Fibroblast of lung (primary cell): ENCODE measurements around the gene IL2RG.

ENCODE experiments used
- CTCF ChIP-seq, 2 donors: IDR thresholded peaks in 1 of 2; conservative IDR thresholded peaks in 1 of 2; 1 replicate in 1 of 2; 2 replicates in 1 of 2; pipeline ENCODE4 v1.5.1; 2011 to 2012; ENCODE audit warnings: low read length in 2 of 2, control low read depth in 1 of 2, inconsistent platforms in 1 of 2, low read depth in 1 of 2, mild to moderate bottlenecking in 1 of 2
- EZH2 ChIP-seq: IDR thresholded peaks from 2 replicates; pipeline ENCODE4 v1.5.1; 2012; ENCODE audit warnings: low read length, control low read depth, mild to moderate bottlenecking; ENCODE audit errors: missing control alignments

- TF ChIP-seq CTCF (conservative IDR thresholded peaks at IDR 0.05 in 1 of 2, IDR thresholded peaks at IDR 0.05 in 1 of 2; ENCODE audit: low read depth in 1 of 2, low read length in 2 of 2) (no peak), EZH2 (no peak)
Measured at GRCh38 chrX:71118032-71118984, 6.9 kb upstream of the IL2RG start, which contains the start of gene MED12.
